HG03196 (cell line): ENCODE results near the gene TNFAIP3.

Source experiments
- ATAC-seq: cut with Tn5 transposase; IDR thresholded peaks from one replicate; pipeline ENCODE4 v1.9.1; 2021; ENCODE audit not compliant: unreplicated experiment

The TNFAIP3 gene

DNA sequence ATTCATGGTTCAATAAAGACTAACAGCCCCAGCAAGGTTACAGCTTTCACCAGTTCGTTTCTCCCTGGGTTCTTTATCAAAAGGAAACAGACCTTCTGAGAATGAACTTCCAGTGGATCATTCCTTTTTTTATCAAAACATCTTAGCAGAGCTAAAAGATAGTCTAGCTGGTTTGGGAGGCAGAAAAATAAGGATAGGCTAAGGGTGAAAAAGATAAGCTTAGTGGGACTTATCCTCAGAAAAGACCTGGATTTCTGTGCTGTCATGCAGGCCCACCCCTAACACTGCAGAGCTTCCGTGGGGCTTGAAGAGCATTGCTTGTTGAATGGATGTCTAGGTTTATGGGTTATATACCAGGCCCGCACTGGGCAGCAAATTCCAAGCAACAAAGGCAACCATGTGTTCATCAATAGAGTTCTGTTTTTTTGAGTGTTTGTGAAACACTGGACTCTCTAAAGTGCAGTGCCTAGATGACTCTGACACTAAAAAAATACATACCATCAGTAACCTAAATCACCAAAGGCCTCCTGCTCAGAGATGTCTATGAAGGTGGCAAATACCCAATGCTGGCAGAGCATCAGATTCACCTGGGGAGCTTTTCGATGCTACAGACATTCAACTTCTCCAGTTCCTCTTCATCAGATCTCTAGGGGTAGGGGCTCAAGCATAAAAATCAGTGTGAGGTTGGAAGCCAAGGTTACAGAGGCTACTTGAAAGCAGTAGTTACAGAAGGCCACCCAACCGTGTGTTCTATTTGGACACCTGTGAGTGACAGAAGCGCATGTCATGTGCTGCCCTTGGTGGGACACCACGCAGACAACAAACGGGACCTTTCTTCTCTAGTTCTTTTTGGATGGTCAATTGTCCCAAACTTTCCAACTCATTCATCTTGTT, 53.0 kb downstream of the TNFAIP3 start:
- ATAC-seq = no peak

DNA sequence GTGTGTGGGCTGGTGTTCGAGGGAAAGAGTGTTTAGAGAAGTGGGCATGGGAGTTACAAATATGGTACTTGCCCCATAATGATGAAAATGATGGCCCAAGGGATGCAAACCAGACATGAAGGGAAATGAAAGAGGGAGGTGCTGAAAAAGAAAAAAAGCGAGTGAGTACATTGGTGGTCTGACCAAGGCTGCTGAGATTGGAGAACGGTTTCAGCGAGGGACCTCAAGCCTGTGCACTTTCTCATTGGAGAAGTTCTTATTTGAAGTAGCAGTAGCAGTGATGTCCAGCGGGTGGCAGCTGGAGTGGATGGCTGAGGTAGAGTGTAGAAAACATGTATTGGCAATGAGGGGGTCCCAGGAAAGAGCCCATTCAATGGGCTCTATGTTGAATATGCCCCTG, 54.8 kb downstream of the TNFAIP3 start:
- peak; percentile 48 for ATAC-seq

DNA sequence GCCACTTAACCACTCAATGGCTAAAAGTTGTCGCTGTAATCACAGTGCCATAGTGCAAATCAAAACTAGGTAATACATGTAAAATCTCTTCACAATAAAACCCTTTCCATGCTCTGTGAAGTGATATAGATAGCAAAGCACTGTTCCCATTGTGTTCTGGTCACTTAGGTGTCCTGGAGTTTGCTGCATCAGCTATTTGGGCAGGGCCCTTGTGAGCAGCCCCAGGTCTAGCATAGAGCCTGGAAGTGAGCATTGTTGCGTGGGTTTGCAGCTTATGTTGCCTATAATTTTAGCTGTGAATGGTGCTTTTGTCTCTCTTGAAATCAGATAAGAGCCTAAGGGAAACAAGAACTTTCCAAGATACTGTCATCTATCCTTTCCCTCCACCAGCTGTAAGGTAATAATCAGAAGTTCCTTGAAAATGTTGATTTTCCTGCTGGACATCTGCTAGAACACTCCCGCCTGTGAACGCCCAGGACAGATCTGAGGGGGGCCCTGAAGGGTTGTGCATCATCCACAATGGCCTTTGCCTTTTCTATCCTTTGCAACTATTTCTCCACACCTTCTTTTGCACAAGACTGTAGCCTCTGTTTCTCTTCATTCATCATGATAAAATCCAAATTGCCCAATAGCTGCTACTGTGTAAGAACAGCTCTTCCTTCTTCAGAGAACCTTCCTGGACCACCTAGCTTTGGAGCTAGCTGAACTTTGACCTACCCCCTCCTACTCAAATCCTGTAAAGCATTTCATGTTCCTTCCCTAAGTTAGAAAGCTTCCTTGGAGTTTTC, 57.0 kb downstream of the TNFAIP3 start:
- ATAC-seq = no peak

DNA sequence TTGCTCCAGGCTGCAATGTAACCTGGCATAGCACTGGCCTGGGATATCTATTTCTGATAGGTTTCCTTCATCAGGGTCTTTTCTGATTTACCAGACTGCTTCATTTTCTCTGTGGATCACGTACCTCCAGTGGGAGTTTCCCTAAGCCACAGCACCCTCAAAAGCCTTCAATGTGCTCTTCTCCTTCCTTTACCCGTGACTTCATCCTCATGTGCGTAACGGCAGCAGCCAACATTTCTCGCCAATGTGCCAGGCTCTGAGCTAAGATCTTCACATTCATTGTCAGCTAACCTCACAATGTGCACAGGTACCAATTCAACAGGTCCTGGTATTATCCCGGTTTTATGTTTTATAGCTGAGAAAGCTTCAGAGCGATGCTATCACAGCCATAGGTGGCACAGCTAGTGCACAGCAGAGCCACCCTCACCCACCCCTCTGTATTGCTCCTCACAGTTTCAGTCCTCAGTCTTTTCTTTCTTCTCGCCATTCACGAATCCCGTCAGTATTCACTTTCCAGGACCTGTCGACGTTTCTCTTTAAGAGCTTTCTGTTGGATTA, 58.2 kb downstream of the TNFAIP3 start:
- no peak for ATAC-seq

DNA sequence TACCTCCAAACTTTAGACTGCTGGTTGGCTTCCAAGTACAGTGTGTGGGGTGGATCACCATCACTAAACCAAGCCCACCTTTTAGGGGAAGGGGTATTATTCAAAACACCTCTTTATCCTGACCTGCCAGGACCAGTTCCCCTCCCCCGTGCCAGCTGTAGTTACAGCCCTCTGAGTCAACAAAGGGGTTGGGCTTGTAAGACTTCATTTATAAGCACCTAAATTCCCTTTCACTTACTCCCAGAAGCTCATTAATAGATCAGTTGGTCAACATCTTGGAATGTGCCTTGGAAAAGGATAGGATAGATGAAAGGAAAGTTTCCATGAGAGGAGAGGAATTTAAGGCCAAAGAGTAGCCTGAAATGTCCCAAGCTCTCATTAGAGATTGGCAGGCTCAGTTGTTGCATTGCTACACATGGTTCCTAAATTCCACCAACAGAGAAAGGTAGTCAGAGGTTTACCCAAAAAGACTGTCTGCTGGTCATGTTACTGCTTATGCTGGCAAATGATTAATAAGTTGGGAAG, 59.2 kb downstream of the TNFAIP3 start:
- ATAC-seq = no peak

DNA sequence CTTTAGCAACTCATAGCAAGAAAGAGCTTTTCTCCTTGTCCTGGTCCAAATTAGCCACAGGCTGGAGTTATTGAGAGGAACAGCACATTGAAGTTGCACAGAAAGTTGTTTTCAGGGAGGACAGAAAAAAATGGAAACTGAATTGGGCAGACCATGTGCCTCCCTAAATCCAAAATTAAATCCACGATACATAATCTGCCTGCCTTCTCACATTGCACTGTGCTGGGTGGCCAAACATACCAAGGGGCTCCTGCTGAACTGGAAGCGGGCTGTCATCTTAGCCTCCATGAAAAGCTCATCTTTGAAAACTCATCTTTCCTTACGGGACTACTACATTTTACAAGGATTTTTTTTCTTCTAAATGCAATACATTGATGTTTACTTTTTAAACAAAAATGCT, 59.9 kb downstream of the TNFAIP3 start:
- no peak for ATAC-seq

DNA sequence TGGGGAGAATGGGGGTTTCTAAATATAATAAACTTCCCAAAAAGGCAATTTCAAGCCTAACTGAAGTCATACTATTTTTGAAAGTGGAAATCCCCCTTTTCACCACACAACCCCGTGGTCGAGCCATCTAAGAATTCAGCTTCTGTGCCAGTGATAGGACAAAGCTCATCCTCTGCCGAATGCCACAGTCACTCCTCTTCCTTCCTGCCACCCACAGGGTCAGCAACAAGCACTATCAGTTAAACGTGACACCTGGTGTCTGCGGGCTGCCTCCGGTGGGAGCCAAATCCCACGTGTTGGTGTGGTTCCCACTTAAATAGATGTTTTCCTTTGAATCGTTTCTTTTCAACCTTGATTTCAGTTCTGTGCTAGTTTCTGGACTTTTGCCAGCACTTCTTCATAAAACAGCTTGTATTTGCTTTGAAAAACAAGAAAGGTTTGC, 60.7 kb downstream of the TNFAIP3 start:
- peak; percentile 93 for ATAC-seq

DNA sequence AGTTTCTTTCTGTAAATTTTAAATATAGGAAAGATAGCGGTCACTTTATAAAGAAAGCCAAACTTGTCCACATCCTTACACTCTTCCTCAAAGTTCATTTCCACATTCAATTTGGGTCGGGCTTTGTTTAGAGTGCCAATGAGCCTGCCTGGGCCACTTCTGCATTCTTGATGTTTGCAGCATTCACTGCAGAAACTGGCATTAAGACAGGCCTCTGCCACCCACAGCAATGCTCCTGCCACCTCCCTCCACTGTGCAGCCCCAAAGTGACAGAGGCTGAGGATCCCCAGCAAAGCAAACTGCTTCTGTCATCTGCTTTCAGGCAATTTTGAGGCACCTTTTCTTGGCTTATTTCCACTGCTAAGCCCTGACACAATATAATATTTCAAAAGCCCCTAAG, 61.2 kb downstream of the TNFAIP3 start:
- ATAC-seq = no peak

DNA sequence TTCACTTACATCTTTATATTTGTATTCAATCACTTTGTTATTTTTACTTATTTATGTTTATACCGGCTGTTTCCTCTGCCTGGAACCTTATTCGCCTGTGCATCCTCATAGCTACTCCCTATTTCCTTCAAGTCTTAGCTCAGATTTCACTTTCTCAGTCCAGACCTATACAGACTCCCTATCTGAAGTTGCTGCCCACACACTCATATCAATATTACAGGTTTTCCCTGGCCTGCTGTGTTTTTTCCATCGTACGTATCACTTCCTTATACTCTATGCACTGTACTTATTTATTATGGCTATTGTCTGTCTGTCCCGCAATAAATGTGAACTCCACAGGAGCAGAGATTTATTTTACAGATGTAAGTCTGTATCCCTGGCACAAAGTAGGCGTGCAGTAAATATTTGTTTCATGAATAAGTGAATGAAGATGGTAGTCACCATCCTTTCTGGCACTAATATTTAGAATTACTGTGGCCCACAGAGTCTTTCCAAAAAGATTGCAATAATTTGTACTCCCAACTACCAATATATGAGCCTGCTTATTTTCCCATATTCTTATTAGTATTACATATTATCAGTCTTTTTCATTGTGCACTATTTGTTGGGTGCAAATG, 64.9 kb downstream of the TNFAIP3 start:
- no peak for ATAC-seq
